Ovary (tissue), 3 donors: ENCODE measurements around the gene IL6.

Experiments used
- CTCF ChIP-seq, 3 donors: fragments of 450-650 bp in 2 of 3; fragments of 200-600 bp in 1 of 3; IDR thresholded peaks; one replicate each; pipeline versions ENCODE4 v1.5.1 to v1.8.0; 2016 to 2022; ENCODE audit warnings: antibody characterized with exemption in 3 of 3, mild to moderate bottlenecking in 1 of 3
- POLR2A ChIP-seq: fragments of 450-650 bp; IDR thresholded peaks from one replicate; pipeline ENCODE4 v1.6.1; 2017; ENCODE audit warnings: antibody characterized with exemption, mild to moderate bottlenecking, moderate library complexity
- donor health status: DM: no; HTN: no; CAD: no.

GRCh38 chr7:22759721-22760120, 32.7 kb downstream of the IL6 start:
- no peak for TF ChIP-seq POLR2A
- no peak for TF ChIP-seq CTCF (IDR thresholded peaks at IDR 0.05)
